ENCODE measurements around the gene ATP6V0C. TPM values are rescaled to one million over a fixed set of nuclear protein-coding genes. Genes with fewer than 3 reads are reported as not detected.
A peak's percentile ranks its signal among the peaks of the same experiment; 100 is the strongest.

Gene ATP6V0C
- total RNA-seq, 2 donors from 2014 or later, result 176 to 180 TPM

GRCh38 chr16:2519711-2520080, 5.9 kb downstream of the ATP6V0C start:
- H3K36me3 ChIP-seq (ENCODE audit: control insufficient read depth, insufficient read depth, low read length), result peaks cover 48% of the 10 kb centered on the region
- H3K9me3 ChIP-seq (ENCODE audit: control insufficient read depth, low read length), result no peaks in the 10 kb centered on the region
- no peak for DNase-seq
- H3K4me3 ChIP-seq (ENCODE audit: low read length), result no peak overlapping the region
- WGBS, 2 experiments (ENCODE audit: insufficient coverage in 1 of 2, insufficient read length in 1 of 2), result 82 to 83% methylated on average over 7 to 22 of the region's 22 CpGs
- peaks cover 39% of the 10 kb centered on the region for H3K36me3 Mint-ChIP-seq (ENCODE audit: low read depth)
- peak overlapping the region; percentile 73 for H3K4me3 Mint-ChIP-seq
- no peak overlapping the region for H3K9ac ChIP-seq (ENCODE audit: extremely low read depth, low read length, poor library complexity, severe bottlenecking)
- peaks cover 35% of the 10 kb centered on the region for H3K4me1 Mint-ChIP-seq
- peak overlapping the region; percentile 44 for H3K27ac ChIP-seq (ENCODE audit: low read depth, low read length)
- H3K27ac Mint-ChIP-seq, result peak overlapping the region; percentile 94
- no peaks in the 10 kb centered on the region for H3K27me3 Mint-ChIP-seq (ENCODE audit: insufficient read depth)
- no peaks in the 10 kb centered on the region for H3K27me3 ChIP-seq (ENCODE audit: control insufficient read depth, insufficient read depth, low read length, poor library complexity, severe bottlenecking)
- no peaks in the 10 kb centered on the region for H3K9me3 Mint-ChIP-seq
- H3K4me1 ChIP-seq (ENCODE audit: control insufficient read depth, insufficient read depth, low read length), result peaks cover 13% of the 10 kb centered on the region
- TF ChIP-seq CTCF (conservative IDR thresholded peaks at IDR 0.05), result no peak

- no peaks in the 10 kb centered on the region for H3K27me3 ChIP-seq (ENCODE audit: control insufficient read depth, insufficient read depth, low read length, poor library complexity, severe bottlenecking)
- Mint-ChIP-seq H3K27ac (peak within 1 kb of the TSS; percentile 94), H3K4me1 (peaks cover 34% of the 10 kb centered on the region), H3K36me3 (ENCODE audit: low read depth) (peaks cover 43% of the 10 kb centered on the region), H3K4me3 (peak within 1 kb of the TSS; percentile 73), H3K9me3 (no peaks in the 10 kb centered on the region), H3K27me3 (ENCODE audit: insufficient read depth) (no peaks in the 10 kb centered on the region)
- H3K9ac ChIP-seq (ENCODE audit: extremely low read depth, low read length, poor library complexity, severe bottlenecking), result peak within 1 kb of the TSS; percentile 83
- peak within 1 kb of the TSS; percentile 88 for H3K4me3 ChIP-seq (ENCODE audit: low read length)
- 0 to 1% methylated on average over 21 to 83 of the region's 83 CpGs for WGBS, 2 experiments (ENCODE audit: insufficient coverage in 1 of 2, insufficient read length in 1 of 2)
- H3K27ac ChIP-seq (ENCODE audit: low read depth, low read length), result peak within 1 kb of the TSS; percentile 44
- no peaks in the 10 kb centered on the region for H3K9me3 ChIP-seq (ENCODE audit: control insufficient read depth, low read length)
- H3K36me3 ChIP-seq (ENCODE audit: control insufficient read depth, insufficient read depth, low read length), result peaks cover 53% of the 10 kb centered on the region
- peaks cover 10% of the 10 kb centered on the region for H3K4me1 ChIP-seq (ENCODE audit: control insufficient read depth, insufficient read depth, low read length)
- no peak for TF ChIP-seq CTCF (conservative IDR thresholded peaks at IDR 0.05)
- DNase-seq, result peak; percentile 95
Measured at GRCh38 chr16:2520097-2520783, 6.5 kb downstream of the ATP6V0C start, which contains the start of gene AMDHD2. TSS of gene AMDHD2 (plus strand) at chr16:2520371. CDS start at chr16:2520459, 88 bp downstream.

GRCh38 chr16:2520784-2521531, 7.2 kb downstream of the ATP6V0C start:
- H3K27ac ChIP-seq (ENCODE audit: low read depth, low read length), result no peak overlapping the region
- peaks cover 27% of the 10 kb centered on the region for H3K4me1 Mint-ChIP-seq
- 29 to 50% methylated on average over 21 to 39 of the region's 41 CpGs for WGBS, 2 experiments (ENCODE audit: insufficient coverage in 1 of 2, insufficient read length in 1 of 2)
- H3K36me3 ChIP-seq (ENCODE audit: control insufficient read depth, insufficient read depth, low read length), result peaks cover 52% of the 10 kb centered on the region
- H3K4me3 ChIP-seq (ENCODE audit: low read length), result peak overlapping the region; percentile 88
- peak overlapping the region; percentile 93 for H3K27ac Mint-ChIP-seq
- peaks cover 42% of the 10 kb centered on the region for H3K36me3 Mint-ChIP-seq (ENCODE audit: low read depth)
- H3K9me3 ChIP-seq (ENCODE audit: control insufficient read depth, low read length), result no peaks in the 10 kb centered on the region
- peak overlapping the region; percentile 73 for H3K4me3 Mint-ChIP-seq
- H3K4me1 ChIP-seq (ENCODE audit: control insufficient read depth, insufficient read depth, low read length), result peaks cover 8% of the 10 kb centered on the region
- DNase-seq, result peak; percentile 70
- H3K9me3 Mint-ChIP-seq, result no peaks in the 10 kb centered on the region
- peak overlapping the region; percentile 83 for H3K9ac ChIP-seq (ENCODE audit: extremely low read depth, low read length, poor library complexity, severe bottlenecking)
- TF ChIP-seq CTCF (conservative IDR thresholded peaks at IDR 0.05), result no peak
- no peaks in the 10 kb centered on the region for H3K27me3 Mint-ChIP-seq (ENCODE audit: insufficient read depth)
- H3K27me3 ChIP-seq (ENCODE audit: control insufficient read depth, insufficient read depth, low read length, poor library complexity, severe bottlenecking), result no peaks in the 10 kb centered on the region

All from endodermal cell (in vitro differentiated cells).